GM23338 (cell line): ENCODE data around the gene FHIT. TPM values are rescaled to one million over a fixed set of nuclear protein-coding genes. Genes with fewer than 3 reads are reported as not detected.

Source experiments
- ATAC-seq: fragments of 200-7000 bp; cut with Tn5 transposase; 3 replicates; pipeline ENCODE4 v1.9.1; 2020
- DNase-seq: peaks from one replicate; pipeline ENCODE4 v3.0.0-alpha.2; 2015; ENCODE audit warnings: low spot score
- H2AFZ ChIP-seq: fragments of 200-600 bp; sonication (generic); 2 replicates; pipeline ENCODE4 v1.8.0; 2016; ENCODE audit warnings: antibody characterized with exemption, mild to moderate bottlenecking, moderate library complexity
- H3F3A ChIP-seq: fragments of 200-600 bp; sonication (generic); replicated peaks from 2 replicates; pipeline ENCODE4 v1.8.0; 2017; ENCODE audit warnings: antibody characterized with exemption, mixed run types, low read depth
- H3K27ac ChIP-seq: fragments of 200-600 bp; sonication (generic); 2 replicates; pipeline ENCODE4 v1.6.1; 2016; ENCODE audit warnings: low read depth
- H3K27me3 ChIP-seq: fragments of 200-600 bp; sonication (generic); 2 replicates; pipeline ENCODE4 v1.8.0; 2016; ENCODE audit warnings: mild to moderate bottlenecking, mixed run types, moderate library complexity; ENCODE audit not compliant: insufficient read depth
- H3K36me3 ChIP-seq: fragments of 200-600 bp; sonication (generic); 2 replicates; pipeline ENCODE4 v1.8.0; 2016; ENCODE audit warnings: mild to moderate bottlenecking; ENCODE audit not compliant: insufficient read depth
- H3K4me1 ChIP-seq: fragments of 200-600 bp; sonication (generic); 2 replicates; pipeline ENCODE4 v1.8.0; 2016; ENCODE audit warnings: mild to moderate bottlenecking, moderate library complexity; ENCODE audit not compliant: insufficient read depth
- H3K4me2 ChIP-seq: fragments of 200-600 bp; sonication (generic); 2 replicates; pipeline ENCODE4 v1.7.1; 2017; ENCODE audit warnings: mixed run types
- H3K4me3 ChIP-seq: fragments of 200-600 bp; sonication (generic); 2 replicates; pipeline ENCODE4 v1.6.1; 2016; ENCODE audit warnings: mixed run types
- H3K79me2 ChIP-seq: fragments of 200-600 bp; sonication (generic); replicated peaks from 2 replicates; pipeline ENCODE4 v1.8.0; 2017; ENCODE audit warnings: mild to moderate bottlenecking; ENCODE audit not compliant: insufficient read depth
- H3K9me2 ChIP-seq: fragments of 200-600 bp; sonication (generic); 2 replicates; pipeline ENCODE4 v1.8.0; 2017; ENCODE audit not compliant: insufficient read depth
- H4K20me1 ChIP-seq: fragments of 200-600 bp; sonication (generic); replicated peaks from 2 replicates; pipeline ENCODE4 v1.8.0; 2017; ENCODE audit warnings: mild to moderate bottlenecking; ENCODE audit not compliant: insufficient read depth
- H3K27ac Mint-ChIP-seq: 2 replicates; pipeline ENCODE4 v1.8.0; 2020; ENCODE audit warnings: inconsistent platforms, mild to moderate bottlenecking, moderate library complexity, mixed read lengths
- H3K27me3 Mint-ChIP-seq: 3 replicates; pipeline ENCODE4 v1.8.0; 2022; ENCODE audit warnings: low read depth, mild to moderate bottlenecking, moderate library complexity, mixed read lengths, inconsistent platforms; ENCODE audit not compliant: insufficient read depth, poor library complexity
- H3K36me3 Mint-ChIP-seq: 3 replicates; pipeline ENCODE4 v1.8.0; 2021; ENCODE audit warnings: low read depth, mild to moderate bottlenecking, inconsistent platforms, moderate library complexity, mixed read lengths
- H3K4me1 Mint-ChIP-seq: 3 replicates; pipeline ENCODE4 v1.8.0; 2020; ENCODE audit warnings: mild to moderate bottlenecking, inconsistent platforms, mixed read lengths
- H3K4me3 Mint-ChIP-seq: 3 replicates; pipeline ENCODE4 v1.8.0; 2021; ENCODE audit warnings: moderate library complexity, mild to moderate bottlenecking, inconsistent platforms, mixed read lengths
- H3K9me3 Mint-ChIP-seq: 3 replicates; pipeline ENCODE4 v1.8.0; 2020; ENCODE audit warnings: moderate library complexity, mild to moderate bottlenecking, inconsistent platforms, mixed read lengths
- CREB1 ChIP-seq: fragments of 250-450 bp; sonication (Bioruptor Pico); IDR thresholded peaks from 2 replicates; pipeline ENCODE4 v1.5.0; 2020; ENCODE audit warnings: low read depth, mild to moderate bottlenecking, moderate library complexity
- CTCF ChIP-seq, 2 experiments: fragments of 200-600 bp in 1 of 2; sonication (generic) in 1 of 2; conservative IDR thresholded peaks; 2 replicates each; pipeline versions ENCODE4 v1.5.1 to v1.6.1; 2016 to 2017; ENCODE audit warnings: antibody characterized with exemption in 2 of 2, low read depth in 2 of 2, mild to moderate bottlenecking in 2 of 2, moderate library complexity in 1 of 2
- ETS1 ChIP-seq: IDR thresholded peaks from 2 replicates; pipeline ENCODE4 v1.6.1; 2016; ENCODE audit warnings: antibody characterized with exemption
- EZH2 ChIP-seq: fragments of 200-600 bp; sonication (generic); IDR thresholded peaks from one replicate; pipeline ENCODE4 v1.8.0; 2017; ENCODE audit warnings: antibody characterized with exemption, mild to moderate bottlenecking, low read depth; ENCODE audit not compliant: unreplicated experiment
- EZH2phosphoT487 ChIP-seq: fragments of 200-600 bp; sonication (generic); IDR thresholded peaks from one replicate; pipeline ENCODE4 v1.8.1; 2018; ENCODE audit warnings: antibody characterized with exemption; ENCODE audit not compliant: unreplicated experiment
- JUNB ChIP-seq: IDR thresholded peaks from one replicate; pipeline ENCODE4 v1.6.1; 2016; ENCODE audit warnings: antibody characterized with exemption; ENCODE audit not compliant: unreplicated experiment
- NANOG ChIP-seq: IDR thresholded peaks from 2 replicates; pipeline ENCODE4 v1.6.1; 2016; ENCODE audit warnings: antibody characterized with exemption, borderline replicate concordance
- POLR2AphosphoS5 ChIP-seq: IDR thresholded peaks from 2 replicates; pipeline ENCODE4 v1.6.1; 2016; ENCODE audit warnings: antibody characterized with exemption, low read depth
- REST ChIP-seq: IDR thresholded peaks from one replicate; pipeline ENCODE4 v1.6.1; 2018; ENCODE audit warnings: antibody characterized with exemption; ENCODE audit not compliant: unreplicated experiment
- STAT1 ChIP-seq: IDR thresholded peaks from one replicate; pipeline ENCODE4 v1.6.1; 2016; ENCODE audit warnings: antibody characterized with exemption; ENCODE audit not compliant: unreplicated experiment
- ZNF114 ChIP-seq: fragments of 250-450 bp; sonication (Bioruptor Pico); IDR thresholded peaks from 2 replicates; pipeline ENCODE4 v1.5.0; 2020; ENCODE audit warnings: mild to moderate bottlenecking, moderate library complexity
- ZNF331 ChIP-seq: fragments of 250-450 bp; sonication (Bioruptor Pico); IDR thresholded peaks from 2 replicates; pipeline ENCODE4 v1.5.0; 2020; ENCODE audit warnings: low read depth, mild to moderate bottlenecking, moderate library complexity
- ZNF462 ChIP-seq: fragments of 250-450 bp; sonication (Bioruptor Pico); IDR thresholded peaks from 2 replicates; pipeline ENCODE4 v1.5.0; 2020; ENCODE audit warnings: mild to moderate bottlenecking, moderate library complexity
- long read RNA-seq: library from polyadenylated mRNA; unstranded; transcript quantifications from one replicate; pipeline ENCODE4 v2.0.0, GENCODE V29; 2020; ENCODE audit not compliant: unreplicated experiment
- polyA plus RNA-seq: library from polyadenylated mRNA; unstranded; fragments of >200 nt; fragmentation: Nextera tagmentation; extraction: Ambion mirVana; gene quantifications from 2 replicates; pipeline ENCODE4 v1.2.1, GENCODE V29; 2016
- total RNA-seq: library from RNA; depleted of rRNA; stranded (reverse); fragments of >200 nt; shearing (Covaris generic); gene quantifications from 2 replicates; pipeline ENCODE4 v1.2.3, GENCODE V29; 2014; rRNA removed

FHIT gene
- total RNA-seq (3.0 and 9.1 TPM in 2 replicates), polyA plus RNA-seq (6.9 and 8.3 TPM in 2 replicates)
- long read RNA-seq, partial matches to known transcripts, result 0 of 1 reads
- long read RNA-seq, other reads (novel, unspliced or antisense), result 1 of 1 reads

GRCh38 chr3:61251174-61251972 is at the start of gene FHIT:
Gene FHIT, minus strand, starts transcription at chr3:61251452.
- no peaks in the 10 kb centered on the region for H3K36me3 Mint-ChIP-seq
- H3K9me3 Mint-ChIP-seq, result no peaks in the 10 kb centered on the region
- ATAC-seq (peak; percentile 94), DNase-seq (peak; percentile 99)
- no peaks in the 10 kb centered on the region for H3K9me2 ChIP-seq
- peaks cover 15% of the 10 kb centered on the region for H3K4me1 Mint-ChIP-seq
- H3K4me3 Mint-ChIP-seq, result peak within 1 kb of the TSS; percentile 84
- H2AFZ ChIP-seq, result peak within 1 kb of the TSS; percentile 80
- peak within 1 kb of the TSS; percentile 96 for H3K27ac Mint-ChIP-seq
- H4K20me1 ChIP-seq, result no peaks in the 10 kb centered on the region
- H3F3A ChIP-seq, result peaks cover 6% of the 10 kb centered on the region; the same call in 1 of the 2 replicates
- H3K4me3 ChIP-seq, result peak within 1 kb of the TSS; percentile 49
- no peak for TF ChIP-seq ZNF114 (CRISPR knock-in tag)
- TF ChIP-seq NANOG, result no peak
- no peak for TF ChIP-seq EZH2phosphoT487
- peak; percentile 66 for TF ChIP-seq CREB1 (CRISPR knock-in tag)
- TF ChIP-seq REST, result no peak
- peak; percentile 52 for TF ChIP-seq POLR2AphosphoS5
- peak; percentile 84 for TF ChIP-seq ETS1
- no peak for TF ChIP-seq ZNF462 (CRISPR knock-in tag)
- TF ChIP-seq CTCF (conservative IDR thresholded peaks at IDR 0.05; ENCODE audit: low read depth in 2 of 2), result 0 out of 4 replicates have a peak, but pooled peaks of 1 of the 2 experiments have one; percentile 17
- TF ChIP-seq ZNF331 (CRISPR knock-in tag), result no peak
- no peak for TF ChIP-seq STAT1
- TF ChIP-seq JUNB, result no peak
- no peak for TF ChIP-seq EZH2
- H3K4me2 ChIP-seq, result peak within 1 kb of the TSS; percentile 87
- no peaks in the 10 kb centered on the region for H3K36me3 ChIP-seq
- peaks cover 16% of the 10 kb centered on the region for H3K4me1 ChIP-seq
- no peaks in the 10 kb centered on the region for H3K79me2 ChIP-seq
- no peaks in the 10 kb centered on the region for H3K27me3 ChIP-seq
- peaks cover 2% of the 10 kb centered on the region for H3K27me3 Mint-ChIP-seq
- H3K27ac ChIP-seq, result peak within 1 kb of the TSS; percentile 68
